Heart left ventricle (tissue), 16 donors: ENCODE measurements around the gene HCAR1. TPM values are rescaled to one million over a fixed set of nuclear protein-coding genes. Genes with fewer than 3 reads are reported as not detected.
"Not testable (repeated sequence)": the region's sequence is repeated elsewhere in the genome, so short reads cannot be mapped to it uniquely, and the experiment has no call there.

ENCODE experiments used
- ATAC-seq, 4 donors: fragments of 200-7000 bp; cut with Tn5 transposase; one replicate each; pipeline ENCODE4 v1.9.1; 2020 to 2022; ENCODE audit warnings: moderate library complexity in 4 of 4, mild to moderate bottlenecking in 3 of 4, moderate number of reproducible peaks in 1 of 4
- DNase-seq, 5 donors: peaks; one replicate each; pipeline ENCODE4 v3.0.0-alpha.2; 2020
- H3K27ac ChIP-seq, 12 donors: fragments of 200-600 bp; sonication (generic) in 4 of 12; one replicate each; pipeline versions ENCODE4 v1.5.0 to v1.8.0; 2016 to 2022; ENCODE audit warnings: mild to moderate bottlenecking in 2 of 12
- H3K27me3 ChIP-seq, 9 donors: fragments of 200-600 bp; sonication (generic) in 2 of 9; one replicate each; pipeline versions ENCODE4 v1.5.1 to v1.8.0; 2016 to 2022; ENCODE audit warnings: mild to moderate bottlenecking in 3 of 9
- H3K36me3 ChIP-seq, 9 donors: fragments of 200-600 bp; sonication (generic) in 2 of 9; one replicate each; pipeline versions ENCODE4 v1.5.0 to v1.8.0; 2018 to 2022; ENCODE audit warnings: mild to moderate bottlenecking in 2 of 9
- H3K4me1 ChIP-seq, 12 donors: fragments of 200-600 bp; sonication (generic) in 4 of 12; one replicate each; pipeline versions ENCODE4 v1.5.0 to v1.8.0; 2016 to 2022; ENCODE audit warnings: mild to moderate bottlenecking in 3 of 12
- H3K4me3 ChIP-seq, 12 donors: fragments of 200-600 bp; sonication (generic) in 4 of 12; one replicate each; pipeline versions ENCODE4 v1.5.0 to v1.8.0; 2017 to 2022; ENCODE audit warnings: mild to moderate bottlenecking in 9 of 12, moderate library complexity in 4 of 12
- H3K9me3 ChIP-seq, 12 donors: fragments of 200-600 bp; sonication (generic) in 4 of 12; one replicate each; pipeline versions ENCODE4 v1.5.0 to v1.8.0; 2016 to 2022; ENCODE audit warnings: mild to moderate bottlenecking in 1 of 12
- POLR2A ChIP-seq, 2 donors: fragments of 450-650 bp; IDR thresholded peaks; one replicate each; pipeline ENCODE4 v1.6.1; 2017; ENCODE audit warnings: antibody characterized with exemption in 2 of 2, mild to moderate bottlenecking in 2 of 2, moderate library complexity in 2 of 2
- WGBS, 4 donors: extraction: QIAGEN DNeasy Blood & Tissue Kit in 2 of 4; methylation state at CpG; one replicate each; pipeline versions ENCODE4 v1.1.5 to v1.1.7; 2013 to 2018; 5-methylcytosine and 5-hydroxymethylcytosine counted together
- intact Hi-C, 10 donors: fragments of 100-400 bp; cut with DNase I; formaldehyde crosslinking; loops; one replicate each; pipeline versions ENCODE4 v1.11.1 to v1.14.2; 2022
- polyA plus RNA-seq, 2 donors: library from polyadenylated mRNA; stranded (reverse); fragments of 200-250 nt; gene quantifications; one replicate each; pipeline ENCODE4 v1.2.3, GENCODE V29; 2013
- total RNA-seq, 9 donors: library from RNA; depleted of rRNA in 2 of 9; stranded (reverse); fragments of >200 nt in 2 of 9; fragmentation: NEBNext Ultra II Directional in 3 of 9; extraction: Animal tissue kit (Norgen Biotek cat#: 25700) in 3 of 9; gene quantifications; one replicate each; pipeline versions ENCODE4 v1.1.0 to v1.2.4, GENCODE V29; 2016 to 2023
- TF ChIP-seq, protein P1 (sequence below), 12 donors: fragments of 200-600 bp; sonication (generic) in 4 of 12; IDR thresholded peaks; one replicate each; pipeline versions ENCODE4 v1.5.0 to v1.8.0; 2018 to 2022; ENCODE audit warnings: antibody characterized with exemption in 12 of 12, mild to moderate bottlenecking in 5 of 12
- donor health status: ischemic (EF 13 %, LVEDD 7.1; RV severe dilation, severe dysfunction).
- donor health status: healthy with polysubstance abuse.
- donor health status: DM: no; HTN: yes; CAD: no.
- donor health status: DM: no; HTN: no; CAD: no.
- donor health status: ischemic (EF 25% LVEDD 6.9; RV normal size, moderate dysfunction).
- donor health status: ischemic (EF 25% LVEDD 5.7; RV mildly dilated, moderate dysfunction).
- donor health status: healthy.
- donor health status: DM: yes; HTN: yes; CAD: no.
- donor health status: ischemic (EF 35%, LVEDD 5.7; RV mildly dilated, moderate dysfunction).
- donor health status: nonischemic (EF 11% LVEDD 7.7; RV severe dilation, severe dysfunction).
- donor health status: DM: yes; HTN: yes; CAD: no.
- donor health status: PGD.
- donor health status: ischemic (EF 29% LVEDD 5.4; RV normal size, mild dysfunction).
- donor health status: nonischemic (EF 23%, LVEDD 6.1; RV moderate dilation, normal function).

The HCAR1 gene
- total and polyA plus RNA-seq, 11 donors, result 0.08 to 1.4 (median 0.22) TPM; not detected in 6

DNA sequence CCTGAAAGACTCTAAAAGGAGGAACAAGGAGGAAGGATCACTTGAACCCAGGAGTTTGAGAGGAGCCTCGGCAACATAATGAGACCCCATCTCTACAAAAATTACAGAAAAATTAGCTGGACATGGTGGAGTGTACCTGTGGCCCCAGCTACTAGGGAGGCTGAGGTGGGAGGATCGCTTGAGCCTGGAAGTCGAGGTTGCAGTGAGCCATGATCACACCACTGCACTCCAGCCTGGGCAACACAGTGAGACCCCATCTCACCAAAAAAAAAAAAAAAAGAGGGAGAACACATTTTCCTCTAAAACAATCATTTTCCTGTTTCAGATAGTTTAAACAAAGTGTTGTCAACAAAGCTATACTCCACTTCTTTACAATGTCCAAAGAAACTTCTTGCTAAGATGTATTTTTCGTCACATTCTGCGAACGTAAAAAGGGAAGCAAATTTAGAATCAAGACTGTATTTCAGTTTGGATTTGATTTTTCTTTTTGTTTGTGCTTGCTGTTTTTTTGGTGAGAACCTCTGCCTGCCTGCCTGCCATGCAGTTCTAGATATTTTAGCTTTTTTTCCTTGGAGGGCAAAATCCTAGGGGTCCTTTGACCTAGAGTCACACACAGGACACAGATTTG, 5.1 kb downstream of the HCAR1 start:
- 85 to 90% (median 90%) methylated on average over 6 of the region's 6 CpGs for WGBS, 4 donors
- H3K9me3 ChIP-seq, result no peaks in the 10 kb centered on the region

DNA sequence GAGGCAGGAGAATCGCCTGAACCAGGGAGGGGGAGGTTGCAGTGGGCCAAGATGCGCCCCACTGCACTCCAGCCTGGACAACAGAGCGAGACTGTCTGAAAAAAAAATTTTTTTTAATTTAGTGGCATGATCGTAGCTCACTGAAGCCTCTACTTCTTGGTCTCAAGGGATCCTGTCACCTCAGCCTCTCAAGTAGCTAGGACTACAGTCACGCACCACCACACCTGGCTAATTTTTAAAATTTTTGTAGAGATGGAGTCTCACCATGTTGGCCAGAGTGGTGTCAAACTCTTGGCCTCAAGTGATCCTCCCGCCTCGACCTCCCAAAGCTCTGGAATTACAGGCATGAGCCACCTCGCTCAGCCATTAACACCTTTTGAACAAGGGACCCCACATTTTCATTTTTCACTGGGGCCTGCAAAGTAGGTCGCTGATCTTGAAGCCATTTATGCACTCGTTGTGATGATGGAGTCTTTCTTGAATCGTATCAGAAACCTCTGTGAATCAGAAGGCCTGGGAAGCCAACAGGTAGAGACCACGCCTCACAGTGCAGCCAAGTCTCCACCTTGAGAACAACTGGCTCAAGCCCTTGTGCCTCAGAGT, 5.9 kb downstream of the HCAR1 start:
- Histone ChIP-seq H3K4me1 (peaks cover 0 to 34% (median 0%) of the 10 kb centered on the region in 12 donors), H3K27me3 (peaks cover 0 to 2% (median 0%) of the 10 kb centered on the region in 9 donors), H3K36me3 (no peaks in the 10 kb centered on the region), H3K27ac (no peak overlapping the region), H3K9me3 (no peaks in the 10 kb centered on the region), H3K4me3 (no peak overlapping the region)
- WGBS, 4 donors, result 91 to 98% (median 92%) methylated on average over 12 of the region's 12 CpGs
- intact Hi-C loops, result no loop called here
- ATAC-seq (no peak), DNase-seq (no peak)
- no peak for TF ChIP-seq POLR2A (IDR thresholded peaks at IDR 0.05)
- TF ChIP-seq, protein P1, sequence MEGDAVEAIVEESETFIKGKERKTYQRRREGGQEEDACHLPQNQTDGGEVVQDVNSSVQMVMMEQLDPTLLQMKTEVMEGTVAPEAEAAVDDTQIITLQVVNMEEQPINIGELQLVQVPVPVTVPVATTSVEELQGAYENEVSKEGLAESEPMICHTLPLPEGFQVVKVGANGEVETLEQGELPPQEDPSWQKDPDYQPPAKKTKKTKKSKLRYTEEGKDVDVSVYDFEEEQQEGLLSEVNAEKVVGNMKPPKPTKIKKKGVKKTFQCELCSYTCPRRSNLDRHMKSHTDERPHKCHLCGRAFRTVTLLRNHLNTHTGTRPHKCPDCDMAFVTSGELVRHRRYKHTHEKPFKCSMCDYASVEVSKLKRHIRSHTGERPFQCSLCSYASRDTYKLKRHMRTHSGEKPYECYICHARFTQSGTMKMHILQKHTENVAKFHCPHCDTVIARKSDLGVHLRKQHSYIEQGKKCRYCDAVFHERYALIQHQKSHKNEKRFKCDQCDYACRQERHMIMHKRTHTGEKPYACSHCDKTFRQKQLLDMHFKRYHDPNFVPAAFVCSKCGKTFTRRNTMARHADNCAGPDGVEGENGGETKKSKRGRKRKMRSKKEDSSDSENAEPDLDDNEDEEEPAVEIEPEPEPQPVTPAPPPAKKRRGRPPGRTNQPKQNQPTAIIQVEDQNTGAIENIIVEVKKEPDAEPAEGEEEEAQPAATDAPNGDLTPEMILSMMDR (IDR thresholded peaks at IDR 0.05), result no peak

More for the DNA sequence above, 5.1 kb downstream of the HCAR1 start:
- Histone ChIP-seq H3K4me3 (no peak overlapping the region), H3K27me3 (peaks cover 0 to 4% (median 0%) of the 10 kb centered on the region in 9 donors), H3K36me3 (no peaks in the 10 kb centered on the region), H3K4me1 (peaks cover 0 to 29% (median 0%) of the 10 kb centered on the region in 12 donors), H3K27ac (no peak overlapping the region)
- intact Hi-C loops, result no loop called here
- TF ChIP-seq POLR2A (IDR thresholded peaks at IDR 0.05), result no peak
- TF ChIP-seq, protein P1 (IDR thresholded peaks at IDR 0.05), result no peak
- no peak for ATAC-seq
- DNase-seq, result no peak

DNA sequence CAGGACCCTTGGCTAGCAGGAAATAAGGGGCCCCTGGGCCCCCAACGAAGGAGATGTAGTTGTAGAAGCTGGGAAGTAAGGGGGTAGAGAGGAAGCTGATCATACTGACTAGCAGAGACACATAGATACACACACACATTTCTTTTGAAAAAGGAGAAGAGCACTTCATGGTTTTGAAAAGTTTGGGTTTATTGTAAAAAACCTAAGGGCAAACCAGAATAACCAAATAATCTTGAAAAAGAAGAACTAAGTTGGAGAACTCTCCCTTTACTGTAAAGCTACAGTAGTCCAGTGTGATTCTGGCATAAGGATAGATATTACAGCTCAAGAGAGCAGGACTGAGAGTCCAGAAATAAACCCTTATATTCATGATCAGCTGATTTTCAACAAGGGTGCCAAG, 8.3 kb downstream of the HCAR1 start:
- DNase-seq (no peak), ATAC-seq (no peak)
- Histone ChIP-seq H3K9me3 (no peaks in the 10 kb centered on the region), H3K27ac (no peak overlapping the region), H3K4me3 (no peak overlapping the region), H3K4me1 (peaks cover 0 to 34% (median 0%) of the 10 kb centered on the region in 12 donors), H3K36me3 (no peaks in the 10 kb centered on the region), H3K27me3 (no peaks in the 10 kb centered on the region)
- 53 to 65% (median 59%) methylated on average over 1 of the region's 1 CpG for WGBS, 4 donors
- TF ChIP-seq POLR2A (IDR thresholded peaks at IDR 0.05), result no peak
- TF ChIP-seq, protein P1 (IDR thresholded peaks at IDR 0.05), result no peak
- intact Hi-C loops, result no loop called here

DNA sequence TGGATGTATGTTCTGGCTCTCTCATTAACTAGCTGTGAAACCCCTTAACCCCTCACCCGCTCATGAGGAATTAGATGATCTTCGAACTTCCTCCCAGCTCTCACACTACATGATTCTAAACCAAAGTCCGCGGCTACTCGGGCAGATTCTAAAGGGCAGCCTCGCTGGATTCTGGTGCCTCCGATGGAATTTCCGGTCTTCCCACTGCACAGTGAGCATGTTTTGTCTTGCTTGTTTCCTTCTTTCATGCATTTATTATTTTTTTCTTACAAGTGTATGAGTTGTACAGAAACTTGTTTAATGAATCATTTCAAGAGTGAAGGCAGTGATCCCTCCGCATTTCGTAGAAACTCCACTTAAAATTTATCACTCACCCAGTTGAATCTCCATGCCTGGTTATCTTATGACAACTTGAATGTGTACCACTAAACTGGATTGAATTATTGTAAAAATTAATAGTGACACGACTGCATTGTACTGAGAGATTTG, 9.5 kb downstream of the HCAR1 start:
- no peak for DNase-seq
- peaks cover 0 to 29% (median 0%) of the 10 kb centered on the region in 12 donors for H3K4me1 ChIP-seq
- no peak for ATAC-seq
- H3K36me3 ChIP-seq, result no peaks in the 10 kb centered on the region
- TF ChIP-seq, protein P1 (IDR thresholded peaks at IDR 0.05), result no peak
- no peak for TF ChIP-seq POLR2A (IDR thresholded peaks at IDR 0.05)
- no peak overlapping the region for H3K4me3 ChIP-seq
- H3K27ac ChIP-seq, result no peak overlapping the region
- WGBS, 4 donors, result 75 to 83% (median 82%) methylated on average over 11 of the region's 11 CpGs
- no peaks in the 10 kb centered on the region for H3K9me3 ChIP-seq
- no peaks in the 10 kb centered on the region for H3K27me3 ChIP-seq
- intact Hi-C loops, result no loop called here

DNA sequence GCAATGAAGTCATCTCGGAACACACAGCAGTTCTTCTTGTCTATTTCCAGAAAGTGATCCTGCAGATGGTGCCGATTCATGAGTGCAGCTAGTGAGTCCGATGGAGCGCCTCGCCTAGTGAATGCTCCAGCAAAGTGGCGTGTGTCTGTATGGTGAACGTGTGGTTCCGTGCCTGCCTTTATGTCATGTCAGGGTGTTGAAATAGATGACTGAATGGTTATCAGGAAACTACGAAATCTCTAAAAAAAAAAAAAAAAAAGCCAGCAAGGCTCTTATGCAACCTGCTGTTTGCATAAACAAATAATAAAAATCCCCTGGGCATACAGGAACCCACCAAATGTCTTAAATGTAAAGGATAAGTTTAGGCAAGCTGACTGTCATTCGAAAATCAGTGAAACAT, 14.0 kb downstream of the HCAR1 start, which contains the start of gene HCAR3:
HCAR3 (minus strand) TSS at position 154 of the 400 bp plus-strand sequence; CDS start at position 80, 74 bp downstream.
- H3K4me3 ChIP-seq, DNase-seq, intact Hi-C loops, H3K4me1 ChIP-seq, H3K36me3 ChIP-seq, H3K27ac ChIP-seq, ATAC-seq, H3K27me3 ChIP-seq, H3K9me3 ChIP-seq: not testable (repeated sequence)
- WGBS, 4 donors, result 77 to 86% (median 83%) methylated on average over 9 to 10 of the region's 10 CpGs

DNA sequence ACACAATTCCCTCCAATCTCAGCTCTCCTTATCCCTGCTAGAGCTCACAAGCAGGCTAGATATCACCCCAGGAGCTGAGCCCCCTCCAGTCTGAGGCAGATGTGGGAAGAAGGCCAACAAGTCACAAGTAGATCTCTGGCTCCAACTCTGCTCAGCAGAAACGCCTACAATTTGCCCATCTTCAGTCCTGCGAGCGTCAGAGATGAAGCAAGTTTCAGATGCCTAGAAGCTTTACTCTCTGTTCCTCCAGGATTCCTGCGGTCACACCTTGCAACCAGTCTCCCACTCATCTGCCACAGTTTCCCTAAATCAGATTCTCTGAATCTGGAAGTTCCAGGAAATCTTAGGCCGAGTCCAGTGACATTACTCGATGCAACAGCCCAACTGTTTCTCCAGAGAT, 15.4 kb downstream of the HCAR1 start:
- H3K9me3 ChIP-seq, ATAC-seq, intact Hi-C loops, H3K4me3 ChIP-seq, DNase-seq, H3K27me3 ChIP-seq, H3K36me3 ChIP-seq, H3K4me1 ChIP-seq, H3K27ac ChIP-seq: not testable (repeated sequence)
- WGBS, 4 donors, result 81 to 89% (median 85%) methylated on average over 6 of the region's 6 CpGs
